GM18526 (cell line): Measurements from ENCODE around the gene NPDC1.

ENCODE experiments used
- POLR2A ChIP-seq: IDR thresholded peaks from 3 replicates; pipeline ENCODE4 v1.6.1; 2011; ENCODE audit not compliant: insufficient read length; ENCODE audit errors: extremely low read depth

NPDC1 gene

GRCh38 chr9:137039611-137040366, 6.2 kb downstream of the NPDC1 start:
- TF ChIP-seq POLR2A: no peak

- no peak for TF ChIP-seq POLR2A
Measured at GRCh38 chr9:137038916-137039315, 7.1 kb downstream of the NPDC1 start.

- TF ChIP-seq POLR2A: no peak
Measured at GRCh38 chr9:137037483-137037882, 8.5 kb downstream of the NPDC1 start.

- TF ChIP-seq POLR2A: no peak
Measured at GRCh38 chr9:137037035-137037434, 8.9 kb downstream of the NPDC1 start.

- TF ChIP-seq POLR2A: no peak
Measured at GRCh38 chr9:137035937-137036336, 10.0 kb downstream of the NPDC1 start.

- no peak for TF ChIP-seq POLR2A
Measured at GRCh38 chr9:137035507-137035834, 10.5 kb downstream of the NPDC1 start.

GRCh38 chr9:137034709-137035506, 11.1 kb downstream of the NPDC1 start:
- no peak for TF ChIP-seq POLR2A

- no peak for TF ChIP-seq POLR2A
Measured at GRCh38 chr9:137034039-137034708, 11.8 kb downstream of the NPDC1 start.

GRCh38 chr9:137032858-137033257, 13.1 kb downstream of the NPDC1 start:
- TF ChIP-seq POLR2A: no peak

GRCh38 chr9:137031904-137032640, 13.9 kb downstream of the NPDC1 start, which contains the start of gene FUT7:
Gene FUT7, minus strand, starts transcription at chr9:137032088. Its CDS starts 97 bp downstream, at chr9:137031991.
- TF ChIP-seq POLR2A: no peak

- no peak for TF ChIP-seq POLR2A
Measured at GRCh38 chr9:137030538-137031527, 15.1 kb downstream of the NPDC1 start.

GRCh38 chr9:137030006-137030405, 16.0 kb downstream of the NPDC1 start:
- TF ChIP-seq POLR2A: no peak

GRCh38 chr9:137029058-137029936, 16.7 kb downstream of the NPDC1 start:
- TF ChIP-seq POLR2A: no peak

- no peak for TF ChIP-seq POLR2A
Measured at GRCh38 chr9:137028263-137029057, 17.5 kb downstream of the NPDC1 start.
